PC-9 (cell line): ENCODE results near the gene ZNF3. TPM values are rescaled to one million over a fixed set of nuclear protein-coding genes. Genes with fewer than 3 reads are reported as not detected.

Source experiments
- BruUV-seq: library from RNA; stranded (reverse); fragments of 400-500 nt; replicated peaks from 2 replicates; lab custom pipeline; 2021; lab: Mats Ljungman, UMichigan
- CTCF ChIA-PET: fragments of 300-600 bp; sonication (Branson Sonifier 250); formaldehyde crosslinking; loops from one replicate; lab custom pipeline; 2022; ENCODE audit warnings: antibody characterized with exemption; lab: Charles Lee
- POLR2A ChIA-PET: fragments of 300-600 bp; sonication (Branson Sonifier 250); formaldehyde crosslinking; loops from one replicate; lab custom pipeline; 2022; ENCODE audit warnings: antibody characterized with exemption; ENCODE audit not compliant: unreplicated experiment; lab: Charles Lee
- DNase-seq, 2 experiments: peaks; one replicate each; pipeline versions ENCODE4 v3.0.0 to v3.0.0-alpha.2; 2015 to 2022; ENCODE audit warnings: mixed read lengths in 1 of 2
- H2AFZ ChIP-seq: fragments of 200-600 bp; sonication (generic); 2 replicates; pipeline ENCODE4 v1.8.1; 2017; ENCODE audit warnings: antibody characterized with exemption
- H3F3A ChIP-seq: fragments of 200-600 bp; sonication (generic); 2 replicates; pipeline ENCODE4 v1.8.1; 2017; ENCODE audit warnings: antibody characterized with exemption, mild to moderate bottlenecking, low read depth; ENCODE audit not compliant: insufficient read depth
- H3K27ac ChIP-seq: fragments of 200-600 bp; sonication (generic); 2 replicates; pipeline ENCODE4 v1.6.1; 2016; ENCODE audit warnings: mixed run types
- H3K27me3 ChIP-seq: fragments of 200-600 bp; sonication (generic); 2 replicates; pipeline ENCODE4 v1.6.1; 2016; ENCODE audit warnings: low read depth, mixed run types; ENCODE audit not compliant: insufficient read depth
- H3K36me3 ChIP-seq: fragments of 200-600 bp; sonication (generic); 2 replicates; pipeline ENCODE4 v1.6.1; 2016; ENCODE audit warnings: low read depth, mixed run types
- H3K4me1 ChIP-seq: fragments of 200-600 bp; sonication (generic); replicated peaks from 2 replicates; pipeline ENCODE4 v1.6.1; 2016; ENCODE audit warnings: mixed run types; ENCODE audit not compliant: insufficient read depth
- H3K4me2 ChIP-seq: fragments of 200-600 bp; sonication (generic); 2 replicates; pipeline ENCODE4 v1.6.1; 2017; ENCODE audit warnings: mixed run types
- H3K4me3 ChIP-seq: fragments of 200-600 bp; sonication (generic); 2 replicates; pipeline ENCODE4 v1.6.1; 2016; ENCODE audit warnings: mixed run types
- H3K79me2 ChIP-seq: fragments of 200-600 bp; sonication (generic); 2 replicates; pipeline ENCODE4 v1.6.1; 2017; ENCODE audit warnings: low read depth, mixed run types
- H3K9me2 ChIP-seq: fragments of 200-600 bp; sonication (generic); 2 replicates; pipeline ENCODE4 v1.8.1; 2017; ENCODE audit warnings: mild to moderate bottlenecking; ENCODE audit not compliant: insufficient read depth
- H3K9me3 ChIP-seq: fragments of 200-600 bp; sonication (generic); 2 replicates; pipeline ENCODE4 v1.8.1; 2016; ENCODE audit warnings: low read depth; ENCODE audit not compliant: insufficient read depth
- H4K20me1 ChIP-seq: fragments of 200-600 bp; sonication (generic); 2 replicates; pipeline ENCODE4 v1.8.1; 2017; ENCODE audit not compliant: insufficient read depth
- CTCF ChIP-seq: fragments of 200-600 bp; sonication (generic); conservative IDR thresholded peaks from 2 replicates; pipeline ENCODE4 v1.6.1; 2017; ENCODE audit warnings: mixed run types, antibody characterized with exemption, mild to moderate bottlenecking, moderate library complexity
- EZH2 ChIP-seq: fragments of 200-600 bp; sonication (generic); IDR thresholded peaks from 2 replicates; pipeline ENCODE4 v1.8.0; 2017; ENCODE audit warnings: antibody characterized with exemption, low read depth
- intact Hi-C: fragments of 100-400 bp; cut with micrococcal nuclease; formaldehyde crosslinking; loops from one replicate; pipeline ENCODE4 v1.10.0; 2022; ENCODE audit not compliant: unreplicated experiment
- total RNA-seq: library from RNA; stranded (reverse); gene quantifications from 2 replicates; pipeline ENCODE4 v1.2.3, GENCODE V29; 2021

ZNF3 gene
- total RNA-seq, 1 experiment from 2014 or later = 39.0 TPM

DNA sequence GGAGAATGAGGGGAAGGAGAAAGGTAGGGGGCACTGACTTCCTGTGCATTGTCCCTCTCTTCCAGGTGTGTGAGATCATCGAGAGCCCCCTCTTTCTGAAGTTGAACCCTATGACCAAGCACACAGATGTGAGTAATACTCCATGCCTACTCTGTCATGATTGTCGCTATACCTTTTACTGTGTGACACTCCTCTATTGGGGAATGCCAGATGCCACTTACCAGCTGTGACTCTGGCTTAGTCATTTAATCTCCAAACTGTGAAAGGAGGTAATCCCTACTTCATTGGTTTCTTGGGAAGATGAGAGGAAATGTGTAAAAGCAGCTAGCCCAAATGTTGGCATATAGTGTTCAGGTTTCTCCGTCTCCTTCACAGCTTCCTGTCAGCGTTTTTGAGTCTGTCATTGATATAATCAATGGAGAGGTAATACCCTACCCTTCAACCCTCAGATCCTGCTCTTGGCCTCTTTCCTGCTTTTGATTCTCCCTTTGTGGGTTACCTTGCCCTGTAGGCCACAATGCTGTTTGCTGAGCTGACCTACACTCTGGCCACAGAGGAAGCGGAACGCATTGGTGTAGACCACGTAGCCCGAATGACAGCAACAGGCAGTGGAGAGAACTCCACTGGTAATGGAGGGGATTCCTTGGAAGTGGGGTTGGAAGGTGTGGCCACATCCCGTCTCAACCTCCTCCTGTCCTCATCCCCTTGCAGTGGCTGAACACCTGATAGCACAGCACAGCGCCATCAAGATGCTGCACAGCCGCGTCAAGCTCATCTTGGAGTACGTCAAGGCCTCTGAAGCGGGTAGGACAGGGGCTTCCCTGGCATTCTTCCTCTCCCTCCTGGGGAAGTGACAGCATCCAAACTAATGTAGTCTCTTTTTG lies 9.2 kb upstream of the ZNF3 start:
- intact Hi-C loops = no loop called here
- DNase-seq = no peak
- Histone ChIP-seq H3K9me3 (no peaks in the 10 kb centered on the region), H3K4me3 (no peak overlapping the region), H3K36me3 (peaks cover 17% of the 10 kb centered on the region), H3K27me3 (no peaks in the 10 kb centered on the region), H2AFZ (no peak overlapping the region), H3K4me1 (peaks cover 26% of the 10 kb centered on the region), H3K27ac (no peak overlapping the region), H3F3A (peaks cover 76% of the 10 kb centered on the region), H3K9me2 (no peaks in the 10 kb centered on the region), H3K4me2 (peak overlapping the region; percentile 97; the same call in 1 of the 2 replicates), H3K79me2 (peaks cover 7% of the 10 kb centered on the region; the same call in 1 of the 2 replicates), H4K20me1 (peaks cover 16% of the 10 kb centered on the region; the same call in 1 of the 2 replicates)
- BruUV-seq = no TSS peak
- ChIA-PET POLR2A (interaction anchor here (0.5 kb wide), 1 partner anchor 8 kb away, joined by 5 read pairs; no protein-coding TSS in a partner anchor), CTCF (no interaction called here)
- TF ChIP-seq EZH2 (no peak), CTCF (no peak)

GRCh38 chr7:100089458-100090196 lies 8.1 kb upstream of the ZNF3 start:
- Histone ChIP-seq H3K79me2 (peaks cover 7% of the 10 kb centered on the region; the same call in 1 of the 2 replicates), H3F3A (peaks cover 65% of the 10 kb centered on the region), H3K27me3 (no peaks in the 10 kb centered on the region), H3K4me1 (peaks cover 26% of the 10 kb centered on the region), H3K9me3 (no peaks in the 10 kb centered on the region), H3K4me3 (peak overlapping the region; percentile 86), H3K9me2 (no peaks in the 10 kb centered on the region), H3K36me3 (peaks cover 11% of the 10 kb centered on the region), H2AFZ (peak overlapping the region; percentile 87), H4K20me1 (peaks cover 8% of the 10 kb centered on the region; the same call in 1 of the 2 replicates), H3K4me2 (peak overlapping the region; percentile 97), H3K27ac (peak overlapping the region; percentile 62)
- ChIA-PET POLR2A (interaction anchor here (0.5 to 0.6 kb wide), 2 partner anchors 44 to 70 kb away, joined by 3 to 4 read pairs; no protein-coding TSS in a partner anchor), CTCF (interaction anchor here (0.6 kb wide), 1 partner anchor 45 kb away, joined by 17 read pairs; no protein-coding TSS in a partner anchor)
- intact Hi-C loops = no loop called here
- TF ChIP-seq CTCF (no peak), EZH2 (no peak)
- no peak for DNase-seq
- no TSS peak for BruUV-seq
